SU-DHL-6 (cell line): Measurements from ENCODE around the gene REN.

ENCODE experiments used
- H2AFZ ChIP-seq: fragments of 200-600 bp; sonication (generic); 2 replicates; pipeline ENCODE4 v1.6.1; 2014; ENCODE audit warnings: low read depth, mild to moderate bottlenecking, moderate library complexity, mixed read lengths, antibody characterized with exemption, low read length; ENCODE audit not compliant: severe bottlenecking
- H3F3A ChIP-seq: fragments of 200-600 bp; shearing (Covaris generic); 2 replicates; pipeline ENCODE4 v1.6.0; 2016; ENCODE audit warnings: antibody characterized with exemption, mild to moderate bottlenecking; ENCODE audit not compliant: insufficient read depth
- H3K27ac ChIP-seq: fragments of 200-600 bp; sonication (generic); 2 replicates; pipeline ENCODE4 v1.5.1; 2016; ENCODE audit warnings: low read depth, mild to moderate bottlenecking, low read length, moderate library complexity, mixed read lengths
- H3K27me3 ChIP-seq: fragments of 200-600 bp; sonication (generic), shearing (Covaris generic); 2 replicates; pipeline ENCODE4 v1.6.0; 2014; ENCODE audit warnings: mild to moderate bottlenecking, low read length
- H3K36me3 ChIP-seq: fragments of 200-600 bp; sonication (generic); 2 replicates; pipeline ENCODE4 v1.6.1; 2014; ENCODE audit warnings: mild to moderate bottlenecking, low read length, mixed read lengths
- H3K4me2 ChIP-seq: fragments of 300-600, 200-600 bp; shearing (Covaris generic), sonication (generic); 2 replicates; pipeline ENCODE4 v1.6.0; 2014; ENCODE audit warnings: low read length, low read depth, mild to moderate bottlenecking; ENCODE audit not compliant: poor library complexity, severe bottlenecking
- H3K4me3 ChIP-seq: fragments of 200-600 bp; sonication (generic); 2 replicates; pipeline ENCODE4 v1.5.1; 2014; ENCODE audit warnings: antibody characterized with exemption, low read length, mild to moderate bottlenecking, mixed read lengths; ENCODE audit not compliant: insufficient read depth, poor library complexity, severe bottlenecking
- H3K79me2 ChIP-seq: fragments of 200-600 bp; sonication (generic); 2 replicates; pipeline ENCODE4 v1.6.1; 2014; ENCODE audit warnings: mild to moderate bottlenecking, low read length, moderate library complexity; ENCODE audit not compliant: insufficient read depth
- H3K9ac ChIP-seq: fragments of 200-600 bp; sonication (generic); 2 replicates; pipeline ENCODE4 v1.7.0; 2014; ENCODE audit warnings: mild to moderate bottlenecking, low read length
- H3K9me2 ChIP-seq: fragments of 200-600 bp; sonication (generic); replicated peaks from 2 replicates; pipeline ENCODE4 v1.6.1; 2014; ENCODE audit warnings: low read length; ENCODE audit not compliant: insufficient read depth
- H3K9me3 ChIP-seq: fragments of 200-600 bp; sonication (generic); 2 replicates; pipeline ENCODE4 v1.6.1; 2014; ENCODE audit warnings: low read length, mixed read lengths; ENCODE audit not compliant: insufficient read depth
- H4K20me1 ChIP-seq: fragments of 200-600 bp; sonication (generic); 2 replicates; pipeline ENCODE4 v1.6.1; 2014; ENCODE audit warnings: low read depth, mild to moderate bottlenecking, antibody characterized with exemption, low read length, moderate library complexity, mixed read lengths
- CTCF ChIP-seq: fragments of 200-600 bp; sonication (generic); IDR thresholded peaks from one replicate; pipeline ENCODE4 v1.5.1; 2017; ENCODE audit warnings: antibody characterized with exemption, mild to moderate bottlenecking, low read length, moderate library complexity; ENCODE audit not compliant: insufficient read depth, poor library complexity, severe bottlenecking
- EZH2phosphoT487 ChIP-seq: fragments of 200-600 bp; sonication (generic), shearing (Covaris generic); conservative IDR thresholded peaks from 2 replicates; pipeline ENCODE4 v1.6.1; 2018; ENCODE audit warnings: mild to moderate bottlenecking, antibody characterized with exemption, low read length, moderate library complexity, mixed read lengths

REN gene

GRCh38 chr1:204146965-204147364 is 19.2 kb downstream of the REN start:
- no peaks in the 10 kb centered on the region for H3K9me2 ChIP-seq
- TF ChIP-seq CTCF (no peak), EZH2phosphoT487 (no peak)
- no peak overlapping the region for H2AFZ ChIP-seq
- H3K27ac ChIP-seq: no peak overlapping the region
- H3K4me2 ChIP-seq: no peak overlapping the region
- no peak overlapping the region for H3K9ac ChIP-seq
- H3K27me3 ChIP-seq: no peaks in the 10 kb centered on the region
- no peaks in the 10 kb centered on the region for H4K20me1 ChIP-seq
- no peak overlapping the region for H3K4me3 ChIP-seq
- H3K9me3 ChIP-seq: no peaks in the 10 kb centered on the region
- no peaks in the 10 kb centered on the region for H3K79me2 ChIP-seq
- H3K36me3 ChIP-seq: no peaks in the 10 kb centered on the region
- H3F3A ChIP-seq: no peaks in the 10 kb centered on the region

- Histone ChIP-seq H3K9me3 (no peaks in the 10 kb centered on the region), H2AFZ (no peak overlapping the region), H3K9me2 (no peaks in the 10 kb centered on the region), H4K20me1 (no peaks in the 10 kb centered on the region), H3K79me2 (no peaks in the 10 kb centered on the region), H3K27ac (no peak overlapping the region), H3K27me3 (no peaks in the 10 kb centered on the region), H3K9ac (no peak overlapping the region), H3K4me2 (no peak overlapping the region), H3F3A (no peaks in the 10 kb centered on the region), H3K36me3 (no peaks in the 10 kb centered on the region), H3K4me3 (no peak overlapping the region)
- TF ChIP-seq CTCF (no peak), EZH2phosphoT487 (no peak)
These were observed 19.8 kb downstream of the REN start for GRCh38 chr1:204146309-204146708.

GRCh38 chr1:204145033-204145504 is 21.1 kb downstream of the REN start:
- Histone ChIP-seq H3K79me2 (no peaks in the 10 kb centered on the region), H3K27me3 (no peaks in the 10 kb centered on the region), H3K9ac (no peak overlapping the region), H3K4me2 (no peak overlapping the region), H3K27ac (no peak overlapping the region), H3F3A (no peaks in the 10 kb centered on the region), H3K4me3 (no peak overlapping the region), H3K36me3 (no peaks in the 10 kb centered on the region), H2AFZ (no peak overlapping the region), H3K9me3 (no peaks in the 10 kb centered on the region), H4K20me1 (no peaks in the 10 kb centered on the region), H3K9me2 (no peaks in the 10 kb centered on the region)
- TF ChIP-seq CTCF: no peak
- no peak for TF ChIP-seq EZH2phosphoT487
